NCI-H524 treated with DMSO at 0.1 percent for 48 hours (cell line): Measurements from ENCODE around the gene TPM4.

Experiments used
- DNase-seq: peaks from one replicate; lab custom pipeline; 2025; lab: John Stamatoyannopoulos, UW

Gene TPM4

GRCh38 chr19:16041991-16042386, 34.3 kb upstream of the TPM4 start:
- DNase-seq, result no peak

- no peak for DNase-seq
Measured at GRCh38 chr19:16042533-16043085, 33.7 kb upstream of the TPM4 start.

- DNase-seq, result no peak
Measured at GRCh38 chr19:16043156-16043757, 33.0 kb upstream of the TPM4 start.

- no peak for DNase-seq
Measured at GRCh38 chr19:16044746-16045145, 31.5 kb upstream of the TPM4 start.

GRCh38 chr19:16045171-16045570, 31.1 kb upstream of the TPM4 start:
- DNase-seq, result no peak

- no peak for DNase-seq
Measured at GRCh38 chr19:16045893-16046292, 30.4 kb upstream of the TPM4 start.

GRCh38 chr19:16048583-16048982, 27.7 kb upstream of the TPM4 start:
- no peak for DNase-seq

GRCh38 chr19:16051254-16052025, 24.9 kb upstream of the TPM4 start:
- no peak for DNase-seq

- DNase-seq, result no peak
Measured at GRCh38 chr19:16052353-16052752, 23.9 kb upstream of the TPM4 start.

GRCh38 chr19:16057062-16057461, 19.2 kb upstream of the TPM4 start:
- no peak for DNase-seq

- no peak for DNase-seq
Measured at GRCh38 chr19:16060294-16060693, 16.0 kb upstream of the TPM4 start.

GRCh38 chr19:16061943-16062342, 14.4 kb upstream of the TPM4 start:
- no peak for DNase-seq

GRCh38 chr19:16062789-16063188, 13.5 kb upstream of the TPM4 start:
- DNase-seq, result no peak

- no peak for DNase-seq
Measured at GRCh38 chr19:16064209-16064889, 11.9 kb upstream of the TPM4 start.

- no peak for DNase-seq
Measured at GRCh38 chr19:16066611-16067104, 9.6 kb upstream of the TPM4 start.

- DNase-seq, result no peak
Measured at GRCh38 chr19:16067205-16067938, 8.9 kb upstream of the TPM4 start.

- no peak for DNase-seq
Measured at GRCh38 chr19:16068696-16069259, 7.5 kb upstream of the TPM4 start.

GRCh38 chr19:16069813-16070365, 6.4 kb upstream of the TPM4 start:
- DNase-seq, result no peak

- DNase-seq, result no peak
Measured at GRCh38 chr19:16070366-16070990, 5.8 kb upstream of the TPM4 start.

GRCh38 chr19:16071072-16071691, 5.1 kb upstream of the TPM4 start:
- no peak for DNase-seq
